ENCODE results near the gene USE1. TPM values are rescaled to one million over a fixed set of nuclear protein-coding genes. Genes with fewer than 3 reads are reported as not detected.

USE1 gene
- total RNA-seq, 4 donors from 2014 or later = 16.6 to 25.5 (median 23.8) TPM

GRCh38 chr19:17178291-17178690 is 36.9 kb upstream of the USE1 start:
- H3K4me3 ChIP-seq (ENCODE audit: low read depth, poor library complexity, severe bottlenecking) = no peak overlapping the region
- DNase-seq (ENCODE audit: low spot score in 2 of 2) = no peak
- intact Hi-C loops (cut with DNase I; ENCODE audit: low total_unique reads) = no loop called here
- 88 to 90% methylated on average over 10 of the region's 10 CpGs for WGBS, 2 donors
- no peak for TF ChIP-seq POLR2A (IDR thresholded peaks at IDR 0.05)
- TF ChIP-seq, protein P1, sequence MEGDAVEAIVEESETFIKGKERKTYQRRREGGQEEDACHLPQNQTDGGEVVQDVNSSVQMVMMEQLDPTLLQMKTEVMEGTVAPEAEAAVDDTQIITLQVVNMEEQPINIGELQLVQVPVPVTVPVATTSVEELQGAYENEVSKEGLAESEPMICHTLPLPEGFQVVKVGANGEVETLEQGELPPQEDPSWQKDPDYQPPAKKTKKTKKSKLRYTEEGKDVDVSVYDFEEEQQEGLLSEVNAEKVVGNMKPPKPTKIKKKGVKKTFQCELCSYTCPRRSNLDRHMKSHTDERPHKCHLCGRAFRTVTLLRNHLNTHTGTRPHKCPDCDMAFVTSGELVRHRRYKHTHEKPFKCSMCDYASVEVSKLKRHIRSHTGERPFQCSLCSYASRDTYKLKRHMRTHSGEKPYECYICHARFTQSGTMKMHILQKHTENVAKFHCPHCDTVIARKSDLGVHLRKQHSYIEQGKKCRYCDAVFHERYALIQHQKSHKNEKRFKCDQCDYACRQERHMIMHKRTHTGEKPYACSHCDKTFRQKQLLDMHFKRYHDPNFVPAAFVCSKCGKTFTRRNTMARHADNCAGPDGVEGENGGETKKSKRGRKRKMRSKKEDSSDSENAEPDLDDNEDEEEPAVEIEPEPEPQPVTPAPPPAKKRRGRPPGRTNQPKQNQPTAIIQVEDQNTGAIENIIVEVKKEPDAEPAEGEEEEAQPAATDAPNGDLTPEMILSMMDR (IDR thresholded peaks at IDR 0.05) = no peak

GRCh38 chr19:17180997-17181702 is 34.0 kb upstream of the USE1 start:
- H3K4me3 ChIP-seq (ENCODE audit: low read depth, poor library complexity, severe bottlenecking) = no peak overlapping the region
- no peak for DNase-seq (ENCODE audit: low spot score in 2 of 2)
- TF ChIP-seq, protein P1 (IDR thresholded peaks at IDR 0.05) = no peak
- TF ChIP-seq POLR2A (IDR thresholded peaks at IDR 0.05) = no peak
- WGBS, 2 donors = 81 to 87% methylated on average over 22 of the region's 22 CpGs
- intact Hi-C loops (cut with DNase I; ENCODE audit: low total_unique reads) = no loop called here

- no peak overlapping the region for H3K4me3 ChIP-seq (ENCODE audit: low read depth, poor library complexity, severe bottlenecking)
- no peak for DNase-seq (ENCODE audit: low spot score in 2 of 2)
- 81 to 86% methylated on average over 14 of the region's 14 CpGs for WGBS, 2 donors
- intact Hi-C loops (cut with DNase I; ENCODE audit: low total_unique reads) = no loop called here
- TF ChIP-seq, protein P1 (IDR thresholded peaks at IDR 0.05) = no peak
- TF ChIP-seq POLR2A (IDR thresholded peaks at IDR 0.05) = no peak
Measured at GRCh38 chr19:17183271-17183761, 31.8 kb upstream of the USE1 start.

GRCh38 chr19:17183858-17184321 is 31.3 kb upstream of the USE1 start:
- intact Hi-C loops (cut with DNase I; ENCODE audit: low total_unique reads) = no loop called here
- no peak overlapping the region for H3K4me3 ChIP-seq (ENCODE audit: low read depth, poor library complexity, severe bottlenecking)
- DNase-seq (ENCODE audit: low spot score in 2 of 2) = no peak
- TF ChIP-seq, protein P1 (IDR thresholded peaks at IDR 0.05) = no peak
- 78 to 79% methylated on average over 11 of the region's 11 CpGs for WGBS, 2 donors

DNA sequence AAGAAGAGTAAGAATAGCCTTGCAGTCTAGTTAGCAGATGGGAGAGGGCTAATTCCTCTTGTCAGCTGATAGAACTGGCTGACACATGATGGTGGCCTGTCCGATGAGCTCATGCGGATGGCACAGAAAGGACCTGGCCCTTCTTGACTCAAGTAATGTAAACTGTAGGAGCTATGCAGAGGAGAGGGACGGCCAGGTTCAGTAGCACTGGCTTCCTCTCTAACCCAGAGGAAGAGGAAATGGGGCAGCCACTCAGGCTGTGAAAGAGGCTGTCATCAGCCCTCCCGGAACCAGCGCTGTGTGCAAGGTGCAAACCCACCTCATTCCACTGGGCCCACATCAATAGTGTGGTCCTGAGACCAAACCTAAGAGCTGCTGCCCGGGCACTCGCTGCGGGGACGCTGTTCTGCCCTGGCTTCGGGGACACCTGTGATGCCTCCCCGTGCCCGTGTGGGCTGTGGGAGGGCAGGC is 30.8 kb upstream of the USE1 start:
- intact Hi-C loops (cut with DNase I; ENCODE audit: low total_unique reads) = no loop called here

More for the DNA sequence above, 30.8 kb upstream of the USE1 start:
- WGBS, 2 donors = 85 to 91% methylated on average over 12 of the region's 12 CpGs
- TF ChIP-seq, protein P1 (IDR thresholded peaks at IDR 0.05) = no peak
- TF ChIP-seq POLR2A (IDR thresholded peaks at IDR 0.05) = no peak
- no peak for DNase-seq (ENCODE audit: low spot score in 2 of 2)
- no peak overlapping the region for H3K4me3 ChIP-seq (ENCODE audit: low read depth, poor library complexity, severe bottlenecking)
